ENCODE data around the gene UBASH3B.

- TF ChIP-seq, protein P1, sequence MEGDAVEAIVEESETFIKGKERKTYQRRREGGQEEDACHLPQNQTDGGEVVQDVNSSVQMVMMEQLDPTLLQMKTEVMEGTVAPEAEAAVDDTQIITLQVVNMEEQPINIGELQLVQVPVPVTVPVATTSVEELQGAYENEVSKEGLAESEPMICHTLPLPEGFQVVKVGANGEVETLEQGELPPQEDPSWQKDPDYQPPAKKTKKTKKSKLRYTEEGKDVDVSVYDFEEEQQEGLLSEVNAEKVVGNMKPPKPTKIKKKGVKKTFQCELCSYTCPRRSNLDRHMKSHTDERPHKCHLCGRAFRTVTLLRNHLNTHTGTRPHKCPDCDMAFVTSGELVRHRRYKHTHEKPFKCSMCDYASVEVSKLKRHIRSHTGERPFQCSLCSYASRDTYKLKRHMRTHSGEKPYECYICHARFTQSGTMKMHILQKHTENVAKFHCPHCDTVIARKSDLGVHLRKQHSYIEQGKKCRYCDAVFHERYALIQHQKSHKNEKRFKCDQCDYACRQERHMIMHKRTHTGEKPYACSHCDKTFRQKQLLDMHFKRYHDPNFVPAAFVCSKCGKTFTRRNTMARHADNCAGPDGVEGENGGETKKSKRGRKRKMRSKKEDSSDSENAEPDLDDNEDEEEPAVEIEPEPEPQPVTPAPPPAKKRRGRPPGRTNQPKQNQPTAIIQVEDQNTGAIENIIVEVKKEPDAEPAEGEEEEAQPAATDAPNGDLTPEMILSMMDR (IDR thresholded peaks at IDR 0.05) = no peak
- no peak for TF ChIP-seq ZFX (IDR thresholded peaks at IDR 0.05; ENCODE audit: borderline replicate concordance)
These were observed 64.8 kb downstream of the UBASH3B start for GRCh38 chr11:122720107-122720881.
